Osteoblast (primary cell): ENCODE data around the gene ARHGAP44. TPM values are rescaled to one million over a fixed set of nuclear protein-coding genes. Genes with fewer than 3 reads are reported as not detected.

Source experiments
- DNase-seq: peaks from one replicate; pipeline ENCODE4 v3.0.0; 2011; ENCODE audit warnings: low spot score, mixed read lengths; ENCODE audit not compliant: insufficient read length; ENCODE audit errors: missing footprints
- H2AFZ ChIP-seq: 2 replicates; pipeline ENCODE4 v1.6.0; 2011; ENCODE audit warnings: mild to moderate bottlenecking, low read length
- H3K27ac ChIP-seq: 2 replicates; pipeline ENCODE4 v1.5.1; 2011; ENCODE audit warnings: mild to moderate bottlenecking, low read depth, low read length, moderate library complexity
- H3K27me3 ChIP-seq: 2 replicates; pipeline ENCODE4 v1.6.0; 2012; ENCODE audit warnings: mild to moderate bottlenecking, control low read depth, inconsistent platforms, low read length, moderate library complexity; ENCODE audit not compliant: insufficient read depth
- H3K36me3 ChIP-seq: 2 replicates; pipeline ENCODE4 v1.5.1; 2011; ENCODE audit warnings: mild to moderate bottlenecking, low read length, control low read depth, moderate library complexity; ENCODE audit not compliant: insufficient read depth
- H3K4me1 ChIP-seq: 2 replicates; pipeline ENCODE4 v1.5.1; 2011; ENCODE audit warnings: mild to moderate bottlenecking, low read length, control low read depth, moderate library complexity; ENCODE audit not compliant: insufficient read depth
- H3K4me2 ChIP-seq: 2 replicates; pipeline ENCODE4 v1.6.0; 2011; ENCODE audit warnings: mild to moderate bottlenecking, low read length; ENCODE audit not compliant: insufficient read depth
- H3K4me3 ChIP-seq: fragments of 200-600 bp; sonication (generic); 3 replicates; pipeline ENCODE4 v1.5.1; 2012; ENCODE audit warnings: mild to moderate bottlenecking, low read length, inconsistent platforms; ENCODE audit not compliant: insufficient read depth
- H3K79me2 ChIP-seq: 2 replicates; pipeline ENCODE4 v1.6.0; 2012; ENCODE audit warnings: mild to moderate bottlenecking, low read length, control low read depth, inconsistent platforms; ENCODE audit not compliant: insufficient read depth
- H3K9me3 ChIP-seq: 2 replicates; pipeline ENCODE4 v1.5.1; 2011; ENCODE audit warnings: low read depth, low read length, control low read depth
- H4K20me1 ChIP-seq: 2 replicates; pipeline ENCODE4 v1.6.0; 2012; ENCODE audit warnings: mild to moderate bottlenecking, low read length, control low read depth; ENCODE audit not compliant: insufficient read depth
- CTCF ChIP-seq: IDR thresholded peaks from 2 replicates; pipeline ENCODE4 v1.5.1; 2011; ENCODE audit warnings: mild to moderate bottlenecking, low read depth, low read length, moderate library complexity; ENCODE audit errors: extremely low read depth
- total RNA-seq: library from RNA; depleted of rRNA; stranded (reverse); fragments of >200 nt; gene quantifications from 2 replicates; pipeline ENCODE4 v1.2.3, GENCODE V29; 2012

The ARHGAP44 gene
- total RNA-seq, 1 donor: 4.3 TPM

- Histone ChIP-seq H4K20me1 (no peaks in the 10 kb centered on the region), H3K36me3 (no peaks in the 10 kb centered on the region), H3K27me3 (no peaks in the 10 kb centered on the region), H2AFZ (no peak overlapping the region), H3K79me2 (no peaks in the 10 kb centered on the region), H3K4me3 (no peak overlapping the region), H3K9me3 (no peaks in the 10 kb centered on the region), H3K4me2 (no peak overlapping the region), H3K27ac (no peak overlapping the region), H3K4me1 (no peaks in the 10 kb centered on the region)
- no peak for DNase-seq
- TF ChIP-seq CTCF: no peak
Observed at GRCh38 chr17:12900474-12900873, 111.2 kb downstream of the ARHGAP44 start.

- H2AFZ ChIP-seq: no peak overlapping the region
- H3K79me2 ChIP-seq: no peaks in the 10 kb centered on the region
- no peaks in the 10 kb centered on the region for H3K4me1 ChIP-seq
- H3K4me3 ChIP-seq: no peak overlapping the region
- DNase-seq: no peak
- H3K9me3 ChIP-seq: no peaks in the 10 kb centered on the region
- no peaks in the 10 kb centered on the region for H3K27me3 ChIP-seq
- H3K36me3 ChIP-seq: no peaks in the 10 kb centered on the region
- H3K4me2 ChIP-seq: no peak overlapping the region
- TF ChIP-seq CTCF: no peak
- no peak overlapping the region for H3K27ac ChIP-seq
- H4K20me1 ChIP-seq: no peaks in the 10 kb centered on the region
Observed at GRCh38 chr17:12902046-12902445, 112.7 kb downstream of the ARHGAP44 start.

- no peak overlapping the region for H3K4me3 ChIP-seq
- no peak for TF ChIP-seq CTCF
- H3K4me1 ChIP-seq: no peaks in the 10 kb centered on the region
- no peaks in the 10 kb centered on the region for H3K36me3 ChIP-seq
- no peaks in the 10 kb centered on the region for H3K9me3 ChIP-seq
- no peak overlapping the region for H3K27ac ChIP-seq
- H3K27me3 ChIP-seq: no peaks in the 10 kb centered on the region
- H4K20me1 ChIP-seq: no peaks in the 10 kb centered on the region
- no peak overlapping the region for H2AFZ ChIP-seq
- H3K79me2 ChIP-seq: no peaks in the 10 kb centered on the region
- no peak for DNase-seq
- no peak overlapping the region for H3K4me2 ChIP-seq
Observed at GRCh38 chr17:12907477-12907876, 118.2 kb downstream of the ARHGAP44 start.

GRCh38 chr17:12909046-12909445 is 119.7 kb downstream of the ARHGAP44 start:
- no peak for TF ChIP-seq CTCF
- Histone ChIP-seq H3K9me3 (no peaks in the 10 kb centered on the region), H3K36me3 (no peaks in the 10 kb centered on the region), H3K4me2 (no peak overlapping the region), H3K79me2 (no peaks in the 10 kb centered on the region), H2AFZ (no peak overlapping the region), H3K27me3 (no peaks in the 10 kb centered on the region), H3K27ac (no peak overlapping the region), H3K4me1 (no peaks in the 10 kb centered on the region), H4K20me1 (no peaks in the 10 kb centered on the region), H3K4me3 (no peak overlapping the region)
- no peak for DNase-seq
